NOMO-1 (cell line): ENCODE measurements around the gene NMB.

Source experiments
- DNase-seq, 2 experiments: peaks; one replicate each; lab custom pipeline; 2025; ENCODE audit not compliant: unreplicated experiment in 2 of 2; lab: John Stamatoyannopoulos, UW

Gene NMB

DNA sequence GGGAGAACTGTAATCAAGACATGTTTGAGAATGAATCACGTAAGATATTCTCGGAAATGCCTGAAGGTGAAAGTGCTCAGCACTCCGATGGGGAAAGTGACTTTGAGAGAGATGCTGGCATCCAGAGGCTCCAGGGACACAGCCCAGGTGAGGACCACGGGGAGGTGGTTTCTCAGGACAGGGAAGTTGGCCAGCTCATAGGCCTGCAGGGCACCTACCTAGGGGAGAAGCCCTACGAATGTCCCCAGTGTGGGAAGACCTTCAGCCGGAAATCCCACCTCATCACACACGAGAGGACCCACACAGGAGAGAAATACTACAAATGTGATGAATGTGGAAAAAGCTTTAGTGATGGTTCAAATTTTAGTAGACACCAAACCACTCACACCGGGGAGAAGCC is 37.4 kb downstream of the NMB start:
- DNase-seq = no peak

DNA sequence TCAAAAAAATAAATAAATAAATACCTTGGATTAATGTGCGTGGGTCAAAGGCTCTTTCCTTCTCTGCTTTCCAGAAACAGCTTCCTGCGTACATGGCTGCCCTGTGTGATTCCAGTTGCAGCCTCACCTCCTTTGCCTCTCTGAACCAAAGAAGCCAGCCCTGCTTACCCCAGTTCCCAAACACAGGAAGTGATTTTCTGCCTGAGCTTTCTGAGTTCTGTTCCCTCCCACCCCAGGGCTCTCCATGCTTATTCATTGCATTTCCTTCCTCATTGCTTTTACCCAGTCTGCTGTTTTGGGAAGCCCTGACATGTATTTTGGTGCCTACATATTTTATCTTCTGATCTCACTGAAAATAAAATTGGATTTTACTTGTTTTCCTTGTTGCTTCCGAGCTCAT is 41.8 kb downstream of the NMB start:
- peak; percentile 41 to 44 for DNase-seq

DNA sequence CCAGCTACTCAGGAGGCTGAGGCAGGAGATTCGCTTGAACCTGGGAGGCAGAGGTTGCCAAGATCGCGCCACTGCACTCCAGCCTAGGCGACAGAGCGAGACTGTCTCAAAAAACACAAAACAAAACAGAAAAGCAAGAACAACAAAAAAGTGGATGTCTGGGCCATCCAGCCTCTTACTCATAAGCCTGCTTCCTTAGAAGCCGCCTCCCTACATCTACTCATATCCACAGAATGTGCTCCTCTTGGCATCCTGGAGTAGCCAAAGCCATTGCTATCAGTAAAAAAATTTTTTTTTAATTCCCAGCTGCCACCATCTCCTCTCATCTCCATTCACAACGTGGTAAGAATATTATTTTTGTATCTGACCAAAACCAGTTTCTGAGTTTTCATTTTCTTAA is 46.4 kb downstream of the NMB start:
- DNase-seq = no peak

DNA sequence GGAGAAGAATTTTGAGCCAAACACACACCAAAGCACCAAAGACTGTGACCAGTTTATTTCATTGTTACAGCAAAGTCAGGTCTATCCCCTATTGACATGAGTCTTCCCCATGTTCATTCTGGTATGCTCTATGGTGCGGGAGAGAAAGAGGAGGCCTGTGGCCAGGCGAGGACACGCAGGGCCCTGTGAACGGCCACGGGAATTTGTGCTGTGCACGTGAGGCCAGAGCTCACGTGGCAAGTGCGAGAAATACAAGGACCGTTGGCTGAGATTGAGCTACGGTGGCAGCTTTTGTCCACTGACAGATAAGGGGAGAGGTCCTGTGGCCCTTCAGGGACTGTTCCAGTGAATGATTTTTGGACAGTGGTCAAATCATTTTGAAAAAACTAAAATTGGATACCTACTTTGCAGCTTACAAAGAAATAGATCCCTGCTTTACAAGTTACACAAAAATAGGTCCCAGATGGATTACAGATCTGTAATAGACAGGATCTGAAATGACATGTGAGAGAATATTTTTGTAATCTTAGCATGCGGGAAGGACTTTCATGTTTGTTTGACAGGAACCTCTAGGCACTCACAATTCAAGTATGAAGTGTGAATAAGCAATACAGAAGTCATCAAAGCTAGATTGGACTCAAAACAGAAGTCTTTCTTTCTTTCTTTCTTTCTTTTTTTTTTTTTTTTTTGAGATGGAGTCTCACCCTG is 48.0 kb downstream of the NMB start:
- no peak for DNase-seq

DNA sequence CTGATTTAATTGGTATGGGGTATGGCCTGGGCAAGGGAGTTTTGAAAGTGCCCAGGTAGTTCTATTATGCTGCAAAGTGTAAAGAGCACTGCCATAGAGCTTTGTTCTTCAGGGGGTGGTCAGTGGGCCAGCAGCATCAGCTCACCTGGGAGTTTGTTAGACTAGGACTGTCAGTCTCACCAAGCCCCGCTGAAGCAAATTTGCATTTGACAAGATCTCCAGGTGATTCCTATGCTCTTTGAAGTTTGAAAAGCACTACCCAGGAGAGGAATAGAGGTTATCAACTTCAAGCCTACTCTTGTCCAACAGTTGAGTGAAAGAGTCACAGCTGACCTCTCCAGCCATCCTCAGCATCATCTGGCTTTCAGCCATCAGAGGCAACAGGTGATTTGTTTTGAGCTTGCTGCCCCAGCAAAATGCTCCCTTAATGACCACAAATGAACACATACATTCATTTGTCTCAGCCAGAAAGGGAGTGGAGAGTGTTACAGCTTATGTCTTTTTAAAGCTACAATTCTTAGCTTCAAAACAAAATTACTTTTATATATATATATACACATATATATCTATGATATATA is 49.2 kb downstream of the NMB start:
- DNase-seq = no peak

DNA sequence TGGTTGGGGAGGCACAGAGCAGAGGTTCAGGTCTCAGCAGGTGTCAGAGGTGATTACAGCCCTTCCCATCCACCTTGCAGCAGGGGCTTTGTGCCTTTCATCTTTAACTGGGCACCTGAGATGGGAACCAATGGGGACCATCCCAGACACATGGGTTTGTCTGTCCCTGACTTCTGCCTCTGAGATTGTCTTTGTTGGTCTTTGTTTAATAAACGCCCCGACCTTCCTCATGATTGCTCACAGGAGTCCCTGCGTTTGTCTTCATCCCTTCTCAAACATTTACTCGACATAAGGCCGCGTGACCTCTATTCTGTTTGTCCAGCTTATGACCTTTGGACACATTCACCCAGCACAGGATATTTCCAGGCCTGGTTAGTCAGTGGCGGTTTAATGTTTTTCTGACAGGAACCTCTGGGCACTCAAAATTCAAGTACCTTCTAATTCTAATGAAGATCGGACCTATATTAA is 51.3 kb downstream of the NMB start:
- DNase-seq = no peak

DNA sequence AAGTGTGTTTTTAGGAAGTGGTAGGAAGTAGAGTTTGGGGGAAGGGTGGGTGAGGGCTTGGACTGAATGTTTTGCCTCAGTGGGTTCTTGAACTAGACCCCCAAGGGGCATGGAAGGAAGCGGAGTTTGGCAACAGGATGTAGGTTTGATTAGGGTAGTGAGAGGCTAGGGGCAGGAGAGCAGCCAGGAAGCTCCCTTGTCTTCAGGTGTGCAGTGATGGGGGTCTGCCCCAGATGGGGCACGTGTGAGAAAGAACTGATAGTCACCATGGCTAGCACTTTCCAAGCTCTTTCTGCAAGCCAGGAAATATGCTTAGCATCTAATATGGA is 52.5 kb downstream of the NMB start:
- no peak for DNase-seq
